ENCODE data around the gene MOGAT2.

MOGAT2 gene

GRCh38 chr11:75719340-75720239, 2.0 kb downstream of the MOGAT2 start:
- no peaks in the 10 kb centered on the region for H3K27me3 ChIP-seq (ENCODE audit: control insufficient read depth in 5 of 5, insufficient read depth in 4 of 5, low read length in 5 of 5)
- H3K4me3 ChIP-seq (ENCODE audit: low read depth in 1 of 5, low read length in 5 of 5) = no peak overlapping the region
- H3K27ac ChIP-seq (ENCODE audit: low read depth, low read length) = no peak overlapping the region
- H3K9me3 ChIP-seq (ENCODE audit: control insufficient read depth in 5 of 5, low read length in 5 of 5) = no peaks in the 10 kb centered on the region
- H3K36me3 ChIP-seq (ENCODE audit: control insufficient read depth in 5 of 5, insufficient read depth in 5 of 5, low read length in 5 of 5) = no peaks in the 10 kb centered on the region
- peak overlapping the region in 1 of 5 donors; percentile 21 for H3K9ac ChIP-seq (ENCODE audit: low read length in 5 of 5)
- peaks cover 0 to 46% (median 27%) of the 10 kb centered on the region in 5 donors for H3K4me1 ChIP-seq (ENCODE audit: control insufficient read depth in 5 of 5, insufficient read depth in 5 of 5, low read length in 5 of 5)

GRCh38 chr11:75720639-75721038, 3.0 kb downstream of the MOGAT2 start:
- Histone ChIP-seq H3K9me3 (ENCODE audit: control insufficient read depth in 5 of 5, low read length in 5 of 5) (no peaks in the 10 kb centered on the region), H3K9ac (ENCODE audit: low read length in 5 of 5) (no peak overlapping the region), H3K4me3 (ENCODE audit: low read depth in 1 of 5, low read length in 5 of 5) (no peak overlapping the region), H3K4me1 (ENCODE audit: control insufficient read depth in 5 of 5, insufficient read depth in 5 of 5, low read length in 5 of 5) (peaks cover 0 to 54% (median 28%) of the 10 kb centered on the region in 5 donors), H3K36me3 (ENCODE audit: control insufficient read depth in 5 of 5, insufficient read depth in 5 of 5, low read length in 5 of 5) (no peaks in the 10 kb centered on the region), H3K27me3 (ENCODE audit: control insufficient read depth in 5 of 5, insufficient read depth in 4 of 5, low read length in 5 of 5) (no peaks in the 10 kb centered on the region), H3K27ac (ENCODE audit: low read depth, low read length) (no peak overlapping the region)

GRCh38 chr11:75721852-75722668, 4.4 kb downstream of the MOGAT2 start:
- H3K9me3 ChIP-seq (ENCODE audit: control insufficient read depth in 5 of 5, low read length in 5 of 5) = no peaks in the 10 kb centered on the region
- no peaks in the 10 kb centered on the region for H3K36me3 ChIP-seq (ENCODE audit: control insufficient read depth in 5 of 5, insufficient read depth in 5 of 5, low read length in 5 of 5)
- H3K4me1 ChIP-seq (ENCODE audit: control insufficient read depth in 5 of 5, insufficient read depth in 5 of 5, low read length in 5 of 5) = peaks cover 0 to 61% (median 35%) of the 10 kb centered on the region in 5 donors
- peak overlapping the region; percentile 60 for H3K27ac ChIP-seq (ENCODE audit: low read depth, low read length)
- no peak overlapping the region for H3K9ac ChIP-seq (ENCODE audit: low read length in 5 of 5)
- no peaks in the 10 kb centered on the region for H3K27me3 ChIP-seq (ENCODE audit: control insufficient read depth in 5 of 5, insufficient read depth in 4 of 5, low read length in 5 of 5)
- no peak overlapping the region for H3K4me3 ChIP-seq (ENCODE audit: low read depth in 1 of 5, low read length in 5 of 5)

GRCh38 chr11:75722669-75723042, 5.0 kb downstream of the MOGAT2 start:
- Histone ChIP-seq H3K9ac (ENCODE audit: low read length in 5 of 5) (no peak overlapping the region), H3K4me3 (ENCODE audit: low read depth in 1 of 5, low read length in 5 of 5) (no peak overlapping the region), H3K36me3 (ENCODE audit: control insufficient read depth in 5 of 5, insufficient read depth in 5 of 5, low read length in 5 of 5) (no peaks in the 10 kb centered on the region), H3K27me3 (ENCODE audit: control insufficient read depth in 5 of 5, insufficient read depth in 4 of 5, low read length in 5 of 5) (no peaks in the 10 kb centered on the region), H3K4me1 (ENCODE audit: control insufficient read depth in 5 of 5, insufficient read depth in 5 of 5, low read length in 5 of 5) (peaks cover 0 to 61% (median 34%) of the 10 kb centered on the region in 5 donors), H3K27ac (ENCODE audit: low read depth, low read length) (peak overlapping the region; percentile 60), H3K9me3 (ENCODE audit: control insufficient read depth in 5 of 5, low read length in 5 of 5) (no peaks in the 10 kb centered on the region)

GRCh38 chr11:75725547-75726320, 8.1 kb downstream of the MOGAT2 start:
- no peaks in the 10 kb centered on the region for H3K27me3 ChIP-seq (ENCODE audit: control insufficient read depth in 5 of 5, insufficient read depth in 4 of 5, low read length in 5 of 5)
- peaks cover 0 to 50% (median 31%) of the 10 kb centered on the region in 5 donors for H3K4me1 ChIP-seq (ENCODE audit: control insufficient read depth in 5 of 5, insufficient read depth in 5 of 5, low read length in 5 of 5)
- peak overlapping the region; percentile 54 for H3K27ac ChIP-seq (ENCODE audit: low read depth, low read length)
- H3K9me3 ChIP-seq (ENCODE audit: control insufficient read depth in 5 of 5, low read length in 5 of 5) = no peaks in the 10 kb centered on the region
- H3K9ac ChIP-seq (ENCODE audit: low read length in 5 of 5) = peak overlapping the region in 1 of 5 donors; percentile 30
- H3K4me3 ChIP-seq (ENCODE audit: low read depth in 1 of 5, low read length in 5 of 5) = no peak overlapping the region
- H3K36me3 ChIP-seq (ENCODE audit: control insufficient read depth in 5 of 5, insufficient read depth in 5 of 5, low read length in 5 of 5) = no peaks in the 10 kb centered on the region

GRCh38 chr11:75728992-75729391, 11.4 kb downstream of the MOGAT2 start:
- Histone ChIP-seq H3K36me3 (ENCODE audit: control insufficient read depth in 5 of 5, insufficient read depth in 5 of 5, low read length in 5 of 5) (no peaks in the 10 kb centered on the region), H3K9me3 (ENCODE audit: control insufficient read depth in 5 of 5, low read length in 5 of 5) (no peaks in the 10 kb centered on the region), H3K9ac (ENCODE audit: low read length in 5 of 5) (no peak overlapping the region), H3K4me1 (ENCODE audit: control insufficient read depth in 5 of 5, insufficient read depth in 5 of 5, low read length in 5 of 5) (peaks cover 4 to 52% (median 33%) of the 10 kb centered on the region in 5 donors), H3K4me3 (ENCODE audit: low read depth in 1 of 5, low read length in 5 of 5) (no peak overlapping the region), H3K27ac (ENCODE audit: low read depth, low read length) (no peak overlapping the region), H3K27me3 (ENCODE audit: control insufficient read depth in 5 of 5, insufficient read depth in 4 of 5, low read length in 5 of 5) (no peaks in the 10 kb centered on the region)

GRCh38 chr11:75731095-75731494, 13.5 kb downstream of the MOGAT2 start:
- no peak overlapping the region for H3K9ac ChIP-seq (ENCODE audit: low read length in 5 of 5)
- no peaks in the 10 kb centered on the region for H3K36me3 ChIP-seq (ENCODE audit: control insufficient read depth in 5 of 5, insufficient read depth in 5 of 5, low read length in 5 of 5)
- H3K4me3 ChIP-seq (ENCODE audit: low read depth in 1 of 5, low read length in 5 of 5) = no peak overlapping the region
- H3K27me3 ChIP-seq (ENCODE audit: control insufficient read depth in 5 of 5, insufficient read depth in 4 of 5, low read length in 5 of 5) = no peaks in the 10 kb centered on the region
- H3K4me1 ChIP-seq (ENCODE audit: control insufficient read depth in 5 of 5, insufficient read depth in 5 of 5, low read length in 5 of 5) = peaks cover 4 to 53% (median 39%) of the 10 kb centered on the region in 5 donors
- H3K9me3 ChIP-seq (ENCODE audit: control insufficient read depth in 5 of 5, low read length in 5 of 5) = no peaks in the 10 kb centered on the region
- H3K27ac ChIP-seq (ENCODE audit: low read depth, low read length) = no peak overlapping the region

- H3K9ac ChIP-seq (ENCODE audit: low read length in 5 of 5) = no peak overlapping the region
- peak overlapping the region; percentile 74 for H3K27ac ChIP-seq (ENCODE audit: low read depth, low read length)
- no peaks in the 10 kb centered on the region for H3K36me3 ChIP-seq (ENCODE audit: control insufficient read depth in 5 of 5, insufficient read depth in 5 of 5, low read length in 5 of 5)
- H3K4me3 ChIP-seq (ENCODE audit: low read depth in 1 of 5, low read length in 5 of 5) = no peak overlapping the region
- no peaks in the 10 kb centered on the region for H3K9me3 ChIP-seq (ENCODE audit: control insufficient read depth in 5 of 5, low read length in 5 of 5)
- H3K27me3 ChIP-seq (ENCODE audit: control insufficient read depth in 5 of 5, insufficient read depth in 4 of 5, low read length in 5 of 5) = no peaks in the 10 kb centered on the region
- H3K4me1 ChIP-seq (ENCODE audit: control insufficient read depth in 5 of 5, insufficient read depth in 5 of 5, low read length in 5 of 5) = peaks cover 4 to 60% (median 42%) of the 10 kb centered on the region in 5 donors
Observed at GRCh38 chr11:75733071-75733430, 15.4 kb downstream of the MOGAT2 start.

GRCh38 chr11:75733431-75734107, 15.9 kb downstream of the MOGAT2 start:
- H3K27me3 ChIP-seq (ENCODE audit: control insufficient read depth in 5 of 5, insufficient read depth in 4 of 5, low read length in 5 of 5) = no peaks in the 10 kb centered on the region
- no peaks in the 10 kb centered on the region for H3K9me3 ChIP-seq (ENCODE audit: control insufficient read depth in 5 of 5, low read length in 5 of 5)
- no peaks in the 10 kb centered on the region for H3K36me3 ChIP-seq (ENCODE audit: control insufficient read depth in 5 of 5, insufficient read depth in 5 of 5, low read length in 5 of 5)
- peak overlapping the region in 1 of 5 donors; percentile 20 for H3K9ac ChIP-seq (ENCODE audit: low read length in 5 of 5)
- no peak overlapping the region for H3K4me3 ChIP-seq (ENCODE audit: low read depth in 1 of 5, low read length in 5 of 5)
- H3K4me1 ChIP-seq (ENCODE audit: control insufficient read depth in 5 of 5, insufficient read depth in 5 of 5, low read length in 5 of 5) = peaks cover 4 to 56% (median 38%) of the 10 kb centered on the region in 5 donors
- peak overlapping the region; percentile 74 for H3K27ac ChIP-seq (ENCODE audit: low read depth, low read length)
